Loucy (cell line): ENCODE results near the gene ZC3HAV1L.

Experiments
- CTCF ChIP-seq: fragments of 200-600 bp; sonication (generic); conservative IDR thresholded peaks from 2 replicates; pipeline ENCODE4 v1.5.1; 2014; ENCODE audit warnings: mild to moderate bottlenecking, antibody characterized with exemption, low read length
- EZH2phosphoT487 ChIP-seq: fragments of 200-600 bp; IDR thresholded peaks from 2 replicates; pipeline ENCODE4 v1.6.1; 2018; ENCODE audit warnings: antibody characterized with exemption, mild to moderate bottlenecking, moderate library complexity, borderline replicate concordance

- no peak for TF ChIP-seq CTCF
- no peak for TF ChIP-seq EZH2phosphoT487
Observed at GRCh38 chr7:139054101-139054500, 18.3 kb upstream of the ZC3HAV1L start.
